Thymus (tissue), 14 donors: Measurements from ENCODE around the gene MYOT. TPM values are rescaled to one million over a fixed set of nuclear protein-coding genes. Genes with fewer than 3 reads are reported as not detected.
A peak's percentile ranks its signal among the peaks of the same experiment; 100 is the strongest.

Experiments
- DNase-seq, 9 donors: peaks; one replicate each; pipeline ENCODE4 v3.0.0-alpha.2; 2013; ENCODE audit warnings: low spot score in 9 of 9, low read depth in 6 of 9, missing footprints in 1 of 9
- H3K27ac ChIP-seq, 2 donors: one replicate each; pipeline ENCODE4 v1.5.1; 2013; ENCODE audit warnings: control low read depth in 1 of 2, low read depth in 1 of 2, low read length in 1 of 2, mild to moderate bottlenecking in 1 of 2, moderate library complexity in 1 of 2
- H3K27me3 ChIP-seq, 2 donors: one replicate each; pipeline ENCODE4 v1.5.1; 2013; ENCODE audit warnings: low read length in 1 of 2; ENCODE audit not compliant: control insufficient read depth in 2 of 2, insufficient read depth in 1 of 2
- H3K36me3 ChIP-seq, 2 donors: one replicate each; pipeline ENCODE4 v1.5.1; 2013; ENCODE audit warnings: low read length in 1 of 2, mild to moderate bottlenecking in 1 of 2, moderate library complexity in 1 of 2; ENCODE audit not compliant: control insufficient read depth in 2 of 2, insufficient read depth in 2 of 2
- H3K4me1 ChIP-seq, 2 donors: one replicate each; pipeline ENCODE4 v1.5.1; 2013; ENCODE audit warnings: low read length in 2 of 2; ENCODE audit not compliant: control insufficient read depth in 2 of 2, insufficient read depth in 2 of 2
- H3K4me3 ChIP-seq, 2 donors: one replicate each; pipeline ENCODE4 v1.5.1; 2013; ENCODE audit warnings: low read length in 2 of 2, control low read depth in 1 of 2, mild to moderate bottlenecking in 1 of 2
- H3K9me3 ChIP-seq, 2 donors: one replicate each; pipeline ENCODE4 v1.5.1; 2013; ENCODE audit warnings: low read length in 1 of 2, mild to moderate bottlenecking in 1 of 2; ENCODE audit not compliant: control insufficient read depth in 2 of 2, insufficient read depth in 1 of 2
- WGBS: extraction: QIAGEN DNeasy Blood & Tissue Kit; methylation state at CpG from one replicate; pipeline ENCODE4 v1.1.7; 2013; 5-methylcytosine and 5-hydroxymethylcytosine counted together
- long read RNA-seq, 10 donors: transcript quantifications; one replicate each; lab custom pipeline, GENCODE V29; 2026
- polyA plus RNA-seq: library from polyadenylated mRNA; stranded (reverse); fragments of 200-250 nt; gene quantifications from one replicate; pipeline ENCODE4 v1.2.3, GENCODE V29; 2013
- total RNA-seq: library from RNA; stranded (reverse); fragments of 120-200 nt; gene quantifications from one replicate; pipeline ENCODE4 v1.2.4, GENCODE V29; 2013
- donor health status: healthy.

MYOT gene, protein sequence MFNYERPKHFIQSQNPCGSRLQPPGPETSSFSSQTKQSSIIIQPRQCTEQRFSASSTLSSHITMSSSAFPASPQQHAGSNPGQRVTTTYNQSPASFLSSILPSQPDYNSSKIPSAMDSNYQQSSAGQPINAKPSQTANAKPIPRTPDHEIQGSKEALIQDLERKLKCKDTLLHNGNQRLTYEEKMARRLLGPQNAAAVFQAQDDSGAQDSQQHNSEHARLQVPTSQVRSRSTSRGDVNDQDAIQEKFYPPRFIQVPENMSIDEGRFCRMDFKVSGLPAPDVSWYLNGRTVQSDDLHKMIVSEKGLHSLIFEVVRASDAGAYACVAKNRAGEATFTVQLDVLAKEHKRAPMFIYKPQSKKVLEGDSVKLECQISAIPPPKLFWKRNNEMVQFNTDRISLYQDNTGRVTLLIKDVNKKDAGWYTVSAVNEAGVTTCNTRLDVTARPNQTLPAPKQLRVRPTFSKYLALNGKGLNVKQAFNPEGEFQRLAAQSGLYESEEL
- total RNA-seq, result 0.33 TPM
- polyA plus RNA-seq, result 0.80 TPM
- long read RNA-seq, donor 1, result 0 reads
- long read RNA-seq, donor 2, result 0 reads
- long read RNA-seq, donor 3, result 0 reads
- long read RNA-seq, donor 4, result 0 reads
- long read RNA-seq, donor 5, partial matches to known transcripts, result 0 of 1 reads
- long read RNA-seq, donor 5, other reads (novel, unspliced or antisense), result 0 of 1 reads
- long read RNA-seq, donor 6, result 0 reads
- long read RNA-seq, donor 7, result 0 reads
- long read RNA-seq, donor 8, partial matches to known transcripts, result 0 of 1 reads
- long read RNA-seq, donor 8, other reads (novel, unspliced or antisense), result 0 of 1 reads
- long read RNA-seq, donor 9, result 0 reads
- long read RNA-seq, donor 10, result 0 reads

GRCh38 chr5:137867664-137868063 is at the start of gene MYOT:
TSS of gene MYOT (plus strand) at chr5:137867860. CDS start at chr5:137870652, 2,792 bp downstream.
- H3K27ac ChIP-seq, result no peak within 1 kb of the TSS
- WGBS, result 88% methylated on average over 3 of the region's 3 CpGs
- no peaks in the 10 kb centered on the region for H3K4me1 ChIP-seq
- H3K36me3 ChIP-seq, result no peaks in the 10 kb centered on the region
- H3K4me3 ChIP-seq, result no peak within 1 kb of the TSS
- DNase-seq, result no peak
- no peaks in the 10 kb centered on the region for H3K9me3 ChIP-seq
- H3K27me3 ChIP-seq, result no peaks in the 10 kb centered on the region

GRCh38 chr5:137819766-137820165 is 47.9 kb upstream of the MYOT start:
- Histone ChIP-seq H3K27ac (no peak overlapping the region), H3K9me3 (no peaks in the 10 kb centered on the region), H3K36me3 (no peaks in the 10 kb centered on the region), H3K4me1 (no peaks in the 10 kb centered on the region), H3K4me3 (no peak overlapping the region), H3K27me3 (no peaks in the 10 kb centered on the region)
- WGBS, result 98% methylated on average over 1 of the region's 1 CpG
- no peak for DNase-seq

DNA sequence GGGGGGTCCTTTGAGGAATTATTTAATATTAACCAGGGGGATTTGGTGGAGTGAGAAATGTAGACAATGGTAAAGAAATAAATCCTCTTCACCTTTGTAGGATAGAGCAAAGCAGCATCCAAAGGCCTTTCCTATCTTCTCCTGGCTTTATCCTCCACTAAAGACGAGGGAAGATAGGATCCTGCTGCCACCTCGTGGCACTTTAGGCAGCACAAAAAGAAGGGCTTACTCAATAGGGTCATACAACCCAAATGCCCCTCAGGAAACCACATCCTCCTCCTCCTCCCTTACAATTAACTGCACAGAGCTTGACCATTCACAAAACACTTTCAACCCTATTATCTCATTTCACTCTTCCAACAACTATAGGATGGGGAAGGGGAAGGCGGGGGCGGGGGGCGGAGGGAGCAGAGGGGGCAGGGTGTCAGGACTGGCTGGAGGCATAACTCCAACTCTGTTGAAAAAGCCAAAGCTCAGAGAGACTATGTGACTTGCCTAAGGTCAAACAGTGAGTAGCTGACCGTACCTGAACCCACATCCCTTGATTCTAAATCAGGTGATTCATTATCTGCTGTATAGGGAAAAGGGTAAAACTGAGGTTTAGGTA is 45.4 kb upstream of the MYOT start:
- no peaks in the 10 kb centered on the region for H3K9me3 ChIP-seq
- H3K4me3 ChIP-seq, result no peak overlapping the region
- 83% methylated on average over 6 of the region's 6 CpGs for whole genome bisulfite sequencing
- no peak overlapping the region for H3K27ac ChIP-seq
- no peaks in the 10 kb centered on the region for H3K36me3 ChIP-seq
- H3K27me3 ChIP-seq, result no peaks in the 10 kb centered on the region
- DNase-seq, result peak in 2 of 9 donors; percentile 25 to 26
- no peaks in the 10 kb centered on the region for H3K4me1 ChIP-seq

GRCh38 chr5:137822984-137823383 is 44.7 kb upstream of the MYOT start:
- Histone ChIP-seq H3K4me3 (no peak overlapping the region), H3K27ac (no peak overlapping the region), H3K4me1 (no peaks in the 10 kb centered on the region), H3K27me3 (no peaks in the 10 kb centered on the region), H3K9me3 (no peaks in the 10 kb centered on the region), H3K36me3 (no peaks in the 10 kb centered on the region)
- no peak for DNase-seq
- 98% methylated on average over 1 of the region's 1 CpG for WGBS

DNA sequence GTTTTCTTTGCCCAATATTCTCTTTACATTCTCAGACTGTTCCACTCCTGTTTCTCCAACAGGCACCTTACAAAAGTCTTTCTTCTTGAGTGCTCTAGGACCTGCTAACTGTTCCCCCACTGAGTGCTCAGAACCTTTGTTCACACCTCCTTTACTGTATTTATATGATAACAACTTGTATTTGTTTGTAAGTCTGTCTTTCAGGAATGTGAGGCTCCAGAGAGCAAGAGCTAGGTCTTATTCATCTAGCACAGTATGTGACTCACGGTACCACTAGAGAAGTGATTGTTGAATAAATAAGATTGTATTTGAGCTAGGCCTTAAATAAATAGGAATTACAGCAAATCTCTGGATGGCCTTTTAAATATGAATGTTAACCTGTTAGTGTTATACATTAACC is 42.5 kb upstream of the MYOT start:
- Histone ChIP-seq H3K27me3 (no peaks in the 10 kb centered on the region), H3K27ac (no peak overlapping the region), H3K36me3 (no peaks in the 10 kb centered on the region), H3K4me3 (no peak overlapping the region), H3K4me1 (no peaks in the 10 kb centered on the region), H3K9me3 (no peaks in the 10 kb centered on the region)
- WGBS, result 98% methylated on average over 1 of the region's 1 CpG
- DNase-seq, result no peak

GRCh38 chr5:137826067-137826466 is 41.6 kb upstream of the MYOT start:
- no peak overlapping the region for H3K4me3 ChIP-seq
- DNase-seq, result no peak
- no peaks in the 10 kb centered on the region for H3K27me3 ChIP-seq
- no peaks in the 10 kb centered on the region for H3K36me3 ChIP-seq
- no peaks in the 10 kb centered on the region for H3K4me1 ChIP-seq
- H3K27ac ChIP-seq, result no peak overlapping the region
- no peaks in the 10 kb centered on the region for H3K9me3 ChIP-seq

DNA sequence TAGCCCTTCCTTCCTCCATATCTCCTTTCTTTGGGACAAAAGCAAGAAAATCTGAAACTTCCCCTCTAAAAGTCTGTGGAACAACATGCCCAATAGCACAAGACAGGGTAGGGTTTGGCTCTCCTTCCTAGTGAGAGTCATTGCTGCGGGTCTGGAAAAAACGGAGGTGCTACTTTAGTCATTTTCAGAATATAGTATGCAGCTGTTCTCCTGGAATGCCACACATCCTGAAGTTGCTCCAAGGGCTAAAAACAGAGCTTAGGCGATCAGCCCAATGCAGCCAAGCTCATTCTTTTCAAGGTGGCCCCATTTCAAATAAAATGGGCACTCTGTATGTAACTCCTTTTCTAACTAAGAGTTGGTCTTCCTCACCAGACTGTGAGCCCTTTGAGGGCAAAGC is 39.5 kb upstream of the MYOT start:
- H3K4me1 ChIP-seq, result no peaks in the 10 kb centered on the region

DNA sequence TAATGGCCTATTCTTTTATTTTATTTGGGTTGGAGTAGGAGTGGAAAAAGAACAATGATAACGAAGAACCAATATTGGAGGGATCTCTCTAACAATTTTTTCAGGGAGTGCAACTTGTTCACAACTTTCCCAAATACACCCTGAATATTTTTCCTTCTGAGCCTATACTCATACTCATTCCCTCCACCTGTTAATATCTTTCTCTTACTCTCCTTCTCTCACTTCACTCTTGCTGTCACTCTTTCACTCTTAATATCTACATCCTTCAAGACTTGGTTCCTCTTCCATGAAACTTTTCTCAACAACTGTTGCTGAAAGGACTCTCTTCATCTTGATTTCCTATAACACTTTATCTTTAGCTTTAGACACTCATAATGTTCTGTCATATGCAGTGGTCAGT is 39.0 kb upstream of the MYOT start:
- H3K4me1 ChIP-seq, result no peaks in the 10 kb centered on the region
- no peaks in the 10 kb centered on the region for H3K9me3 ChIP-seq
- H3K36me3 ChIP-seq, result no peaks in the 10 kb centered on the region
- 96% methylated on average over 1 of the region's 1 CpG for WGBS
- H3K27me3 ChIP-seq, result no peaks in the 10 kb centered on the region
- H3K4me3 ChIP-seq, result no peak overlapping the region
- DNase-seq, result no peak
- H3K27ac ChIP-seq, result no peak overlapping the region

More for the DNA sequence above, 39.5 kb upstream of the MYOT start:
- WGBS, result 97% methylated on average over 3 of the region's 3 CpGs
- H3K36me3 ChIP-seq, result no peaks in the 10 kb centered on the region
- no peak overlapping the region for H3K4me3 ChIP-seq
- no peaks in the 10 kb centered on the region for H3K9me3 ChIP-seq
- H3K27ac ChIP-seq, result no peak overlapping the region
- H3K27me3 ChIP-seq, result no peaks in the 10 kb centered on the region
- no peak for DNase-seq

DNA sequence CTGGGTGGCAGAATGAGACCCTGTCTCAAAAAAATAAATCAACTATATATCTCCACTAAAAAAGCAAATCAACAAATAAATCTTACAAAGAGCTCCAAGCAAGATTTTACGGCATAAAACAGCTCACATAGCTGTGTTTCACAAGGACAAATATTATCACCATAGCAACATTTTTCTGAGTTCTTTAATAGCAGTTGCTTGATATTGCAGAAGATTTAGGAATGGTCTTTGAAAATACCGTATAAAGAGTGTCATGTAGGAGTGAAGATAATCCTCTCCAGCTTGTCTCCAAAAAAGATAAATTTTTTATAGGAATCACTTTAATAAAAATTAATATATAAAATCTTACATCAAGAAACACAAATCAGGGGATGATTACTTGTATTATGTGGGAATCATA is 36.6 kb upstream of the MYOT start:
- no peaks in the 10 kb centered on the region for H3K4me1 ChIP-seq
- no peak overlapping the region for H3K4me3 ChIP-seq
- no peaks in the 10 kb centered on the region for H3K9me3 ChIP-seq
- H3K27me3 ChIP-seq, result no peaks in the 10 kb centered on the region
- H3K27ac ChIP-seq, result no peak overlapping the region
- H3K36me3 ChIP-seq, result no peaks in the 10 kb centered on the region
- 97% methylated on average over 2 of the region's 2 CpGs for WGBS
- DNase-seq, result no peak
